Lung (tissue), 12 donors: ENCODE data around the gene PTPRD. TPM values are rescaled to one million over a fixed set of nuclear protein-coding genes. Genes with fewer than 3 reads are reported as not detected.

Experiments used
- ATAC-seq: fragments of 200-7000 bp; cut with Tn5 transposase; one replicate; pipeline ENCODE4 v1.9.1; 2020; ENCODE audit warnings: moderate number of reproducible peaks; ENCODE audit not compliant: insufficient read depth, low FRiP score
- DNase-seq, 3 donors: peaks; one replicate each; pipeline ENCODE4 v3.0.0-alpha.2; 2013 to 2017
- H3K27ac ChIP-seq, 2 donors: one replicate each; pipeline ENCODE4 v1.5.1; 2013; ENCODE audit warnings: mild to moderate bottlenecking in 2 of 2, moderate library complexity in 2 of 2, control low read depth in 1 of 2, inconsistent platforms in 1 of 2, low read depth in 1 of 2, low read length in 1 of 2
- H3K27me3 ChIP-seq, 3 donors: one replicate each; pipeline ENCODE4 v1.5.1; 2013; ENCODE audit warnings: low read length in 2 of 3; ENCODE audit not compliant: control insufficient read depth in 3 of 3, insufficient read depth in 3 of 3
- H3K36me3 ChIP-seq, 4 donors: one replicate each; pipeline ENCODE4 v1.5.1; 2013; ENCODE audit warnings: low read length in 4 of 4, mild to moderate bottlenecking in 1 of 4, moderate library complexity in 1 of 4; ENCODE audit not compliant: control insufficient read depth in 4 of 4, insufficient read depth in 4 of 4
- H3K4me1 ChIP-seq, 5 donors: one replicate each; pipeline ENCODE4 v1.5.1; 2013; ENCODE audit warnings: low read length in 5 of 5, mild to moderate bottlenecking in 2 of 5, moderate library complexity in 1 of 5; ENCODE audit not compliant: control insufficient read depth in 5 of 5, insufficient read depth in 5 of 5
- H3K4me3 ChIP-seq: one replicate; pipeline ENCODE4 v1.5.1; 2013; ENCODE audit warnings: mild to moderate bottlenecking, control low read depth, moderate library complexity
- H3K9ac ChIP-seq, 2 donors: one replicate each; pipeline ENCODE4 v1.5.1; 2013; ENCODE audit warnings: low read length in 2 of 2, control low read depth in 1 of 2; ENCODE audit not compliant: insufficient read depth in 1 of 2
- H3K9me3 ChIP-seq, 4 donors: one replicate each; pipeline ENCODE4 v1.5.1; 2013; ENCODE audit warnings: low read length in 3 of 4, mild to moderate bottlenecking in 1 of 4, moderate library complexity in 1 of 4; ENCODE audit not compliant: control insufficient read depth in 4 of 4, insufficient read depth in 3 of 4
- CTCF ChIP-seq: IDR thresholded peaks from 2 replicates; pipeline ENCODE4 v1.5.1; 2012; ENCODE audit warnings: mild to moderate bottlenecking; ENCODE audit errors: control extremely low read depth, extremely low read depth
- WGBS, 2 donors: extraction: QIAGEN DNeasy Blood & Tissue Kit; methylation state at CpG; one replicate each; pipeline ENCODE4 v1.1.7; 2013; 5-methylcytosine and 5-hydroxymethylcytosine counted together
- polyA plus RNA-seq, 2 donors: library from polyadenylated mRNA; stranded (reverse); fragments of 200-250 nt; gene quantifications; one replicate each; pipeline ENCODE4 v1.2.1, GENCODE V29; 2013
- total RNA-seq, 2 donors: library from RNA; depleted of rRNA in 1 of 2; stranded (reverse); fragments of >200 nt in 1 of 2; gene quantifications; one replicate each; pipeline ENCODE4 v1.2.1, GENCODE V29; 2014 to 2021
- donor health status: control.
- donor health status: control.
- donor health status: Bipolar disorder and iron deficiency.
- donor health status: healthy.
- donor health status: DM: yes; HTN: yes; CAD: no.

The PTPRD gene
- total and polyA plus RNA-seq, 4 donors = 1.9 to 145 (median 13.7) TPM

GRCh38 chr9:9791611-9792010 lies 821.2 kb downstream of the PTPRD start:
- H3K36me3 ChIP-seq = no peaks in the 10 kb centered on the region
- no peak overlapping the region for H3K27ac ChIP-seq
- DNase-seq (peak in 2 of 3 donors; percentile 22 to 56), ATAC-seq (no peak)
- no peak for TF ChIP-seq CTCF
- H3K4me1 ChIP-seq = no peaks in the 10 kb centered on the region
- no peak overlapping the region for H3K9ac ChIP-seq
- no peak overlapping the region for H3K4me3 ChIP-seq
- no peaks in the 10 kb centered on the region for H3K9me3 ChIP-seq
- H3K27me3 ChIP-seq = no peaks in the 10 kb centered on the region
- 29% methylated on average over 1 of the region's 1 CpG for WGBS, 2 donors

- Histone ChIP-seq H3K4me1 (no peaks in the 10 kb centered on the region), H3K27ac (no peak overlapping the region), H3K9ac (no peak overlapping the region), H3K4me3 (no peak overlapping the region), H3K36me3 (no peaks in the 10 kb centered on the region), H3K27me3 (no peaks in the 10 kb centered on the region), H3K9me3 (no peaks in the 10 kb centered on the region)
- peak in 2 of 3 donors; percentile 53 to 63 for DNase-seq
- peak; percentile 35 for TF ChIP-seq CTCF
- WGBS, 2 donors = 12 to 21% methylated on average over 1 of the region's 1 CpG
- no peak for ATAC-seq
Observed at GRCh38 chr9:9790216-9790872, 822.5 kb downstream of the PTPRD start.

GRCh38 chr9:9783711-9784110 lies 829.1 kb downstream of the PTPRD start:
- WGBS, 2 donors = 76 to 77% methylated on average over 4 of the region's 4 CpGs
- no peak for ATAC-seq
- Histone ChIP-seq H3K4me3 (no peak overlapping the region), H3K27ac (no peak overlapping the region), H3K9ac (no peak overlapping the region), H3K36me3 (no peaks in the 10 kb centered on the region), H3K4me1 (peaks cover 0 to 9% (median 0%) of the 10 kb centered on the region in 5 donors), H3K9me3 (no peaks in the 10 kb centered on the region), H3K27me3 (no peaks in the 10 kb centered on the region)
- TF ChIP-seq CTCF = no peak
- no peak for DNase-seq

GRCh38 chr9:9783211-9783610 lies 829.6 kb downstream of the PTPRD start:
- Histone ChIP-seq H3K4me3 (no peak overlapping the region), H3K27ac (no peak overlapping the region), H3K4me1 (peaks cover 0 to 9% (median 0%) of the 10 kb centered on the region in 5 donors), H3K36me3 (no peaks in the 10 kb centered on the region), H3K9me3 (no peaks in the 10 kb centered on the region), H3K27me3 (no peaks in the 10 kb centered on the region), H3K9ac (no peak overlapping the region)
- 54 to 81% methylated on average over 2 of the region's 2 CpGs for WGBS, 2 donors
- DNase-seq = no peak
- TF ChIP-seq CTCF = no peak
- no peak for ATAC-seq
